CD4-positive, alpha-beta T cell treated with Interleukin-10 for 1 hour (primary cell): ENCODE results near the gene VN1R5.

Source experiments
- DNase-seq: peaks from one replicate; pipeline ENCODE4 v3.0.0-alpha.2; 2020

VN1R5 gene

DNA sequence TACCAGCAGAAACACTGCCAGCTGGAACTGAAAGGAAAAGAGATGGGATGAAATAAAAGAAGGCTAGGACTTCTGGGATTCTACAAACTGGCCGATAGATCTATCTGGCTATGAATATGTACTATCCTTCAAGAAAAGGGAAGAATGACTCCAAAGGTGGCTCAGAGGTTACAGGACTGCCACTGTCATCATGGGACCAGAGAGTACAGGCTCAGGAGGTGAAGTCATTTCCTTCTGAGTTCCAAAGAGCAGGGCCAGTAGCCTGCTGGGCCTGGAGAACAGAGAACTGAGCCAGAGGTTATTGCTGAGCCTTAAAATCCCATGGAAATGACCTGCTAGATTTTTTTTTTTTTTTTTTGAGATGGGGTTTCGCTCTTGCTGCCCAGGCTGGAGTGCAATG lies 48.2 kb downstream of the VN1R5 start:
- DNase-seq, result no peak
